Stimulated activated CD8-positive, alpha-beta memory T cell treated with anti-CD3 and anti-CD28 coated beads, Interleukin-12 subunit alpha, Interleukin-12 subunit beta, amount 100 ng/mL, for 1 hour (primary cell): ENCODE measurements around the gene PAAF1.
A peak's percentile ranks its signal among the peaks of the same experiment; 100 is the strongest.

Experiments
- DNase-seq: peaks from one replicate; pipeline ENCODE4 v3.0.0-alpha.2; 2020; ENCODE audit warnings: low read depth

PAAF1 gene

DNA sequence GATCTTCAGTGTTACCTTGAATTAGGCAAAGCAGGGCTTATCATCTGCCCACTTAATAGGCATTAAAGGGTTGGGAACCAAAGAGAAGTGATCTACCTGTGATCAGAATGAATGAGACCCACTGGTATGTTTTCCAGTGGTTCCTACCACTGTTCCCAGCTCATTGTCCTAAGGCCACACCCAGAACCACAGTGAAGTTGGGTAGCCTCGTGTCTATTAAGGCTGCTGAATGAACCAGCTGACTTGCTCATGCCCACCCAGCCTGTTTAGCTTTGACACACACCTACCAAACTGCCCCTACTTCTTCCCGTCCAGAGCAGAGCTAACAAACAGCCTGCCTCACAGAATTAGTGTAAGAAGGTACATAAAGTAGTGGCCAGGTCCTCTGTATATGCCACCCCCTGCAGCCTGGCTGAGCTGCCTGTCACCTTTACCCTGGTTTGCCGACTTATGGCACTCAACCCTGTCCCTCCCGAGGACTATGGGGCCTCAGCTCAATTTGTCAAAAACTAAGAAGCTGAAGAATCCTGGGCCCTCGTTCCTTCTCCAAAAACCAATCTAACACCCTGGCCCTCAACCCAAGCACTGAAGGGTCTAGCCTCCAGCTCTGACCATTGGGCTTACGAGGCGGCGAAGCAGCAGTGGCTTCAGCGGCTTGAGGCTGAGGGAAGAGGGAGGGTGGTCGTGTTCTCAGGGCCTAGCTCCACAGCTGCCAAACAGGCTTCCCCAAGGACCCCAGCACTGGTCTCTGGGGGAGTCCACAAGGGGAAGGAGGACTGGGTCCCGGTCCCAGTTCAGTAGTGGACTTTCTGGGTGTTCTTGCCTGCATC is 96.0 kb downstream of the PAAF1 start:
- no peak for DNase-seq

DNA sequence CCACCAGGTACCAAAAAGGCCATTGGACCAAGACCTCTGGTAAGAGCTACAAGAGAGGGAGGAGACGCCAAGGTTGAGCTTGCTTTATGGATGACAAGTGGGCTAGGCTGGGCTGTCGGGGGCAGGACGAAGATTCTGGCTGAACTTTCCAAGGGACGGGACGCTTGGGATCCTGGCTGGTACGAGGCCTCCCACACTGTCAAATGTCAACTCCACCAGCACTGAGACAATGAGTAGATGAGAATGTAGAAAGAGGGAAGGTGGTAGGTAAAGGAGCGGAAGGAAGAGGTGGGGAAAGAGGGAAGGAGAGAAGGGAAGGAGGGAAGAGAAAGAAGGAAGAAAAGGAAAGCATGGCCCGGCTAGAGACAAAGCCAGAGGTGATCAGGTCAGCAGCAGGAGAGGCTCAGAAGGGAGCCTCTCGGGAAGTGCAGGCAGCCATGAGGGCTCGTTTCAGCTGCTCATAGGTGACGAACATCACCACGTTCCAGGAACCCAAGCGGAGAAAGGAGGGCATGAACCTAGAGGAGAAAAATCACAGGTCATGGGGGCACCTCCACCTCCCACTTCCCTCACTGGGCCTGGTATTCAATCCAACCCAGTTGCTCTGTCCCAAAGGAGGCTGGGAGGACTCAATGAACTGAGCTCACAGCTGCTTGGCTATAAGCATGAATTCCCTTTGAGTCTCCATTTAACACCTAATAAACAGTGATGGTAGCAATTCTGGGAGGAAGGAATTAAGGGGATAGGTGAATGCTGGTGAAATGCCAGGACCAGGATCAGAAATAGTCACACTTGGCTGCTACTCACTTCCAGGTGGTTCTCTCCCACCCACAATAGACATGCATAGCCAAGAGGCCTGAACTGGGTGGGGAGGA is 98.0 kb downstream of the PAAF1 start:
- no peak for DNase-seq

DNA sequence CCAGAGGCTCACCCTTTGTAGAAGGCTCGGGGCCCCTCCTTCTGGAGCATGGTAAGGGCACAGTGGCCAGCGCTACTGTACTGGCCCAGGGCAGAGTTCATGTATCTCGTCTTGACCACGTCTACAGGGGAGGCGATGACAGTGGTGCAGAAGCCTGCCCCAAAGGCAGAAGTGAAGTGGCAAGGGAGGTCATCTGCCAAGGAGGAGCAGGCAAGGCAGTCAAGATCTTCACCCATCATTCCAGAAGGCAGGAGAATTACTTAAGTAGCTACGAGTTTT is 98.6 kb downstream of the PAAF1 start:
- no peak for DNase-seq

DNA sequence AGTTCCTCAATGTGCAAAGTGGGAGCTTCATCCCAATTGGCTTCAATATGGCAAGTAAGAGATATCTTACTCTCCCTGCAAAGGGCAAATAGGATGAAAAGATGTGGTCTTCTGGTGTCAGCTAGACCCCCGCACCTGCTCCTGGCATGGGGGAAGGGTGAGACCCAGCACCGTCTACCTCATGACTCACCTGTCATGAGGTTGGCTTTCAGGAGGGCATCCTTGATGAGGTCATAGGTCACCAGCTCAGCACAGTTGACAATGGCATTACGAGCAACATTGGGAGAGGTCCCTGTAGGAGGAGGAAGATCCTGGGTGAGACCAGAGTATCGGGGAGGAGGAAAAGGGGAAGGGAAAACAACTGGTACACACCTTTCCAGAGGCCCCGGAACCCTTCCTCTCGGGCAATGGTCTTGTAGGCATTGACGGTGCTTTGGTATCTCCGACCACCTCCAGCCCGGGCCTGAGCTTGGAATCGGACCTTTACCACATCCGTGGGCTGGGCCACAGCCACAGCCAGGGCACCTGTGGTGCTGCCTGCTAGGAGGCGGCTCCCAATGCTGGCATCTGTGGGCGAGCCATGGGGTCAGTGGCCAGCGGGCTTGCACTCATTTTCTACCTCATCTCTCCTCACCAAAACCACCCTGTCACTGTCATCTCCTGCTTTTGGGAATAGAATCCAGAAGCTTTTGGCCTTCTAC is 99.8 kb downstream of the PAAF1 start:
- no peak for DNase-seq

DNA sequence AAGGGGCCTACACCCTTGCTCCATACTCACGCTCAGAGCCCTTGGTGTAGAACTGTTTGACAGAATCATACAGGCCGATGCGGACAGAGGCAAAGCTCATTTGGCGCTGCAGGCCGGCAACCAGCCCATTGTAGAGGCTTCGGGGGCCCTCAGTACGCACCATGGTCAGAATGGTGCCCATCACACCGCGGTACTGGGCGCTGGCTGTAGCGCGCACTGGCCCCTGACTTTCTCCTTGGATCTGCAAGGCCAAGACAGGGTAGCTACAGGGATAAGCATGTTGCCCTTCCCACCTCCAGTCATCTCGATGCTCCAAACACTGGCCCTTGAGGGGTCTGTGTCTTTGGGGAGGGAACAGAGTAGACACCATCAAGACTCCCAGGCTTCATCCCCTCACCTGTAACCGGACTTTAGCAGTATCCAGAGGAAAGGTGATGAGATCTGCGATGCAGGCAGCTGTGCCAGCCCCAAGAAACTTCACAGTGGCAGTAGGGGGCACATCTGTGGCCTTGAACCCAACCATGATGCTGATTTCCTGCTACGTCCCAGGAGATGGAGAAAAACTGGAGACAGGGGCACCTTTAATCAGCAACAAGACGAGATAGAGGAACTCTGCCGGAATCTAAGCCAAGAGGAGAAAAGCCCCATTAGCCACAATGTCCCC is 101.2 kb downstream of the PAAF1 start:
- DNase-seq = no peak

DNA sequence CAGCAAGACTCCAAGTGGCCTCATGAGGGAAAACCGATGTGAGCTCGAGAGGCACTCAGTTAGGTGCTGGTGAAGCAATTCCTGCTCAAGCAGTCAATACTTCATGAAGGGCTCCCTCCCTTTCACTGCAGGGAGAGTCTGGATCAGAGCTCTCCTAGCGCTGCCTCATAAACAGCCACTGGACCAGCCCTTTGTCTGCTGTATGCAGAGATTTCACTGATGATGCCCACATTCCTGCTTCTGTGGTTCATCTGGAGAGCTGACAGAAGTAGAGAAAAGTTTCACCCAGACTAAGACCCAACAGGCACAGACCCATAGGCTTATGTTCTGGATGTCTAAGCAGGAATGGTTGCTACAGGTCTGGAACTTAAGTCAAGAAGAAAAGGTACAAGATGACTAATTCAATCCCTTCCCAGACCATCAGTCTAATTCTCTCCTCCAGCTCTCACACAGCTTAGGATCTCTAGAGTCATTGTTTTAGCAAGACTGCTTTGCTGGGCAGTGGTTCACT is 101.8 kb downstream of the PAAF1 start:
- DNase-seq = no peak

DNA sequence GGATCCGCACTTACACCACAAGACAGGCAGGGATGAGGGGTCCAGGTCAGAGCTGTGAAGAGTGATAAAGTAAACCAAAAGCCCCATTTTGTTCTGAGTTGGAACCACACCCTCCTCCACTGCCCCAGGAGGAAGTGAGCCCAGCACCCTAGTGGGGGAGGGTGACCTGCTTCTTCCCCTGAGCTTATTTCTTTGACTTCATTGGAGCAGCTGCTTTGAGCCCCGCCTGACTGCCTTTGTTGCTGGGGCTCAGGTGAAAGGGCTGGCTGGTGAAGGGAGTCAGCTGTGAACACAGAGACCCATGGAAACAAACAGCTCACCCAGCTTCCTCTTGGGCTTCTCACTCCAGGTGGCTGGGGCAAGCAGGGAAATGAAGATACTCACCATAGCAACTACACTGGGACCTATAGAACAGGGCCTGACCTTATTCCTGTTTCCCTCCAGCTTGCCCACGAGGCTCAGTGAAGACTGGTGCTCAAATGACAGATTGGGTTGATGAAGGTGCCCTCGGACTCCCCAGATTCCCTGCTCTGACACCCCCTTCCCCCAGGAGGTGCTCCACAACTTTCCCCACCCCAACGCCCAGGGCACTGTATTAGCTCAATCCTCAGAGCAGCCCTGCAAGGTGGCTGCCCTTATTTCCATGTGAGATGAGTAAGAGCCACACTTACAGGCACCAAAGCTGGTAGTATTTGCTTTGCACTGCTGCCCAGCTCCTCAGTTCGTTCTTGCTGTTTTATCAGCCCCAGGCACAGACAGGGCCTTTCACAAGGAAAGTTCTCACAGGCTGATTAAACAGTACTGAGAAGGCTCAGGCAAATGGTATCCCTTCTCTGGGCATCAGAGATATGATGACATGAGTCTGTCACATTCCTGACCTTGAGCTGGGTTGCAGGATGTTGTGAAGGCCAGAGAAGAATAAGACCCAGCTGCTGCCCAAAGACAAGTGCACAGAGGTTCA is 103.5 kb downstream of the PAAF1 start:
- peak; percentile 66 for DNase-seq
